ENCODE results near the gene HOXA3. TPM values are rescaled to one million over a fixed set of nuclear protein-coding genes. Genes with fewer than 3 reads are reported as not detected.
A peak's percentile ranks its signal among the peaks of the same experiment; 100 is the strongest.

The HOXA3 gene
- total RNA-seq, 8 experiments from 2014 or later: 1.4 to 38.6 (median 18.7) TPM

GRCh38 chr7:27088002-27088922, 64.1 kb downstream of the HOXA3 start:
- H3K4me1 ChIP-seq (replicated peaks in 1 of 2): peaks cover 30 to 56% of the 10 kb centered on the region in 2 donors
- in situ Hi-C loops (cut with MboI; ENCODE audit: low pct_unique_long_range_greater_than_20kb in 2 of 9, low sequenced_read_pairs in 9 of 9, unreplicated experiment in 9 of 9): loop anchor here in 1 of 9 experiments (25.0 kb wide), 1 partner anchor 226 kb away; the partner anchor contains the start of gene SKAP2
- H3K27ac ChIP-seq: peak overlapping the region; percentile 63 to 80
- peak in 4 of 8 experiments; percentile 39 to 74 (median 68) for ATAC-seq (replicated peaks in 6 of 8)
- peak overlapping the region in 4 of 5 donors; percentile 18 to 31 (median 18) for H3K4me3 ChIP-seq
- WGBS, 10 experiments: 14 to 67% (median 49%) methylated on average over 2 to 18 of the region's 68 CpGs; no CpG with 5 or more reads in 1 of the 10 experiments

GRCh38 chr7:27083646-27084045, 68.7 kb downstream of the HOXA3 start:
- Histone ChIP-seq H3K4me3 (no peak overlapping the region), H3K4me1 (replicated peaks in 1 of 2) (peaks cover 5 to 15% of the 10 kb centered on the region in 2 donors), H3K27ac (no peak overlapping the region)
- no peak for ATAC-seq (replicated peaks in 6 of 8)
- 58 to 100% (median 81%) methylated on average over 1 to 2 of the region's 2 CpGs; no CpG with 5 or more reads in 1 of the 10 experiments for WGBS, 10 experiments
- in situ Hi-C loops (cut with MboI; ENCODE audit: low pct_unique_long_range_greater_than_20kb in 2 of 9, low sequenced_read_pairs in 9 of 9, unreplicated experiment in 9 of 9): loop anchor here in 1 of 9 experiments (25.0 kb wide), 1 partner anchor 221 kb away; the partner anchor contains the start of gene SKAP2

GRCh38 chr7:27082171-27082570, 70.2 kb downstream of the HOXA3 start:
- in situ Hi-C loops (cut with MboI; ENCODE audit: low pct_unique_long_range_greater_than_20kb in 2 of 9, low sequenced_read_pairs in 9 of 9, unreplicated experiment in 9 of 9): loop anchor here in 1 of 9 experiments (25.0 kb wide), 1 partner anchor 220 kb away; the partner anchor contains the start of gene SKAP2
- Histone ChIP-seq H3K4me1 (replicated peaks in 1 of 2) (peaks cover 5 to 7% of the 10 kb centered on the region in 2 donors), H3K4me3 (no peak overlapping the region), H3K27ac (no peak overlapping the region)
- peak in 1 of 8 experiments; percentile 62 for ATAC-seq (replicated peaks in 6 of 8)
- WGBS, 10 experiments: 38 to 100% (median 100%) methylated on average over 1 of the region's 1 CpG; no CpG with 5 or more reads in 3 of the 10 experiments

GRCh38 chr7:27080844-27081436, 71.4 kb downstream of the HOXA3 start:
- peak in 1 of 8 experiments; percentile 41 for ATAC-seq (replicated peaks in 6 of 8)
- no peak overlapping the region for H3K4me3 ChIP-seq
- in situ Hi-C loops (cut with MboI; ENCODE audit: low pct_unique_long_range_greater_than_20kb in 2 of 9, low sequenced_read_pairs in 9 of 9, unreplicated experiment in 9 of 9): loop anchor here in 1 of 9 experiments (25.0 kb wide), 1 partner anchor 219 kb away; the partner anchor contains the start of gene SKAP2
- no peak overlapping the region for H3K27ac ChIP-seq
- WGBS, 10 experiments: 31 to 100% (median 80%) methylated on average over 1 to 4 of the region's 4 CpGs; no CpG with 5 or more reads in 2 of the 10 experiments
- peaks cover 0 to 5% of the 10 kb centered on the region in 2 donors for H3K4me1 ChIP-seq (replicated peaks in 1 of 2)

- in situ Hi-C loops (cut with MboI; ENCODE audit: low pct_unique_long_range_greater_than_20kb in 2 of 9, low sequenced_read_pairs in 9 of 9, unreplicated experiment in 9 of 9): loop anchor here in 1 of 9 experiments (25.0 kb wide), 1 partner anchor 217 kb away; the partner anchor contains the start of gene SKAP2
- Histone ChIP-seq H3K4me1 (replicated peaks in 1 of 2) (peaks cover 6 to 9% of the 10 kb centered on the region in 2 donors), H3K4me3 (no peak overlapping the region), H3K27ac (no peak overlapping the region)
- 86 to 100% (median 100%) methylated on average over 1 of the region's 1 CpG; no CpG with 5 or more reads in 6 of the 10 experiments for WGBS, 10 experiments
- ATAC-seq (replicated peaks in 6 of 8): no peak
Measured at GRCh38 chr7:27079234-27079975, 73.0 kb downstream of the HOXA3 start.

GRCh38 chr7:27078616-27079233, 73.7 kb downstream of the HOXA3 start:
- in situ Hi-C loops (cut with MboI; ENCODE audit: low pct_unique_long_range_greater_than_20kb in 2 of 9, low sequenced_read_pairs in 9 of 9, unreplicated experiment in 9 of 9): loop anchor here in 1 of 9 experiments (25.0 kb wide), 1 partner anchor 216 kb away; the partner anchor contains the start of gene SKAP2
- Histone ChIP-seq H3K4me1 (replicated peaks in 1 of 2) (peaks cover 7 to 10% of the 10 kb centered on the region in 2 donors), H3K4me3 (no peak overlapping the region), H3K27ac (no peak overlapping the region)
- WGBS, 10 experiments: 79 to 100% (median 86%) methylated on average over 1 to 5 of the region's 5 CpGs
- no peak for ATAC-seq (replicated peaks in 6 of 8)

GRCh38 chr7:27073076-27073475, 79.3 kb downstream of the HOXA3 start:
- in situ Hi-C loops (cut with MboI; ENCODE audit: low pct_unique_long_range_greater_than_20kb in 2 of 9, low sequenced_read_pairs in 9 of 9, unreplicated experiment in 9 of 9): no loop called here
- H3K27ac ChIP-seq: no peak overlapping the region
- H3K4me3 ChIP-seq: no peak overlapping the region
- peaks cover 13 to 28% of the 10 kb centered on the region in 2 donors for H3K4me1 ChIP-seq (replicated peaks in 1 of 2)
- peak in 1 of 8 experiments; percentile 23 for ATAC-seq (replicated peaks in 6 of 8)

GRCh38 chr7:27071622-27072390, 80.6 kb downstream of the HOXA3 start:
- in situ Hi-C loops (cut with MboI; ENCODE audit: low pct_unique_long_range_greater_than_20kb in 2 of 9, low sequenced_read_pairs in 9 of 9, unreplicated experiment in 9 of 9): no loop called here
- H3K4me3 ChIP-seq: no peak overlapping the region
- WGBS, 10 experiments: 53 to 86% (median 71%) methylated on average over 1 to 6 of the region's 6 CpGs
- peak overlapping the region in 1 of 2 donors; percentile 2 for H3K27ac ChIP-seq
- ATAC-seq (replicated peaks in 6 of 8): peak in 1 of 8 experiments; percentile 26
- peaks cover 16 to 30% of the 10 kb centered on the region in 2 donors for H3K4me1 ChIP-seq (replicated peaks in 1 of 2)

- Histone ChIP-seq H3K4me3 (no peak overlapping the region), H3K27ac (no peak overlapping the region), H3K4me1 (replicated peaks in 1 of 2) (peaks cover 11 to 28% of the 10 kb centered on the region in 2 donors)
- 83 to 100% (median 92%) methylated on average over 1 of the region's 1 CpG; no CpG with 5 or more reads in 4 of the 10 experiments for WGBS, 10 experiments
- in situ Hi-C loops (cut with MboI; ENCODE audit: low pct_unique_long_range_greater_than_20kb in 2 of 9, low sequenced_read_pairs in 9 of 9, unreplicated experiment in 9 of 9): no loop called here
- ATAC-seq (replicated peaks in 6 of 8): peak in 3 of 8 experiments; percentile 44 to 62 (median 57)
Measured at GRCh38 chr7:27068259-27068658, 84.1 kb downstream of the HOXA3 start.

GRCh38 chr7:27066148-27066547, 86.2 kb downstream of the HOXA3 start:
- Histone ChIP-seq H3K4me1 (replicated peaks in 1 of 2) (peaks cover 3 to 12% of the 10 kb centered on the region in 2 donors), H3K4me3 (no peak overlapping the region), H3K27ac (no peak overlapping the region)
- ATAC-seq (replicated peaks in 6 of 8): peak in 2 of 8 experiments; percentile 14 to 20
- 8 to 100% (median 85%) methylated on average over 1 to 3 of the region's 3 CpGs for WGBS, 10 experiments
- in situ Hi-C loops (cut with MboI; ENCODE audit: low pct_unique_long_range_greater_than_20kb in 2 of 9, low sequenced_read_pairs in 9 of 9, unreplicated experiment in 9 of 9): no loop called here

GRCh38 chr7:27065709-27066108, 86.7 kb downstream of the HOXA3 start:
- Histone ChIP-seq H3K4me1 (replicated peaks in 1 of 2) (peaks cover 3 to 12% of the 10 kb centered on the region in 2 donors), H3K4me3 (no peak overlapping the region), H3K27ac (no peak overlapping the region)
- 40 to 100% (median 92%) methylated on average over 1 to 2 of the region's 2 CpGs; no CpG with 5 or more reads in 2 of the 10 experiments for WGBS, 10 experiments
- ATAC-seq (replicated peaks in 6 of 8): no peak
- in situ Hi-C loops (cut with MboI; ENCODE audit: low pct_unique_long_range_greater_than_20kb in 2 of 9, low sequenced_read_pairs in 9 of 9, unreplicated experiment in 9 of 9): no loop called here

Measured in motor neuron (in vitro differentiated cells).